ENCODE results near the gene ELOA. TPM values are rescaled to one million over a fixed set of nuclear protein-coding genes. Genes with fewer than 3 reads are reported as not detected.
A peak's percentile ranks its signal among the peaks of the same experiment; 100 is the strongest.

ELOA gene
- total and polyA plus RNA-seq, 2 experiments from 2014 or later, result 49.1 to 57.7 TPM

DNA sequence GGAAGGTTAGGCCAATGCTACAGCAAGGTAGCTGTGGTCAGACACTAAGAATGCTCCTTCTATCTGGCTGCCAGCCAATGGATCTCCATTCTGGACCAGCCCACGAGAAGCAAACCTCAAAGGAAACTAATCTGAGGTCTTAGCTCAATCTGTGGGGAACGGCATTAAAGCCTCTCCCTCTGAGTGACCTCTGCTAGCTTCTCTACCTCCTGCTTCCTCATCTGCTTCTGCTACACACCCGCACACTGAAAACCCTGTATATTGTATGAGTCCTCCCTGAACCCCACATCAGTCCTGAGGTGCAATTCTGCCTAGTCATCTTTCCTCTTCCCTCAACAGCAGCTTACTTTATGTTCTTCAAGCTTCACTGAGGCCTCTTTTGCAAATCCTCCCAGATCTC lies 64.2 kb downstream of the ELOA start (continued):
- TF ChIP-seq, protein P1, sequence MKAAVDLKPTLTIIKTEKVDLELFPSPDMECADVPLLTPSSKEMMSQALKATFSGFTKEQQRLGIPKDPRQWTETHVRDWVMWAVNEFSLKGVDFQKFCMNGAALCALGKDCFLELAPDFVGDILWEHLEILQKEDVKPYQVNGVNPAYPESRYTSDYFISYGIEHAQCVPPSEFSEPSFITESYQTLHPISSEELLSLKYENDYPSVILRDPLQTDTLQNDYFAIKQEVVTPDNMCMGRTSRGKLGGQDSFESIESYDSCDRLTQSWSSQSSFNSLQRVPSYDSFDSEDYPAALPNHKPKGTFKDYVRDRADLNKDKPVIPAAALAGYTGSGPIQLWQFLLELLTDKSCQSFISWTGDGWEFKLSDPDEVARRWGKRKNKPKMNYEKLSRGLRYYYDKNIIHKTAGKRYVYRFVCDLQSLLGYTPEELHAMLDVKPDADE (IDR thresholded peaks at IDR 0.05), result no peak
- TF ChIP-seq CREB1 (CRISPR knock-in tag; IDR thresholded peaks at IDR 0.05; ENCODE audit: low read depth) (no peak), STAT1 (IDR thresholded peaks at IDR 0.05; ENCODE audit: unreplicated experiment) (no peak), EZH2 (IDR thresholded peaks at IDR 0.05; ENCODE audit: low read depth, unreplicated experiment) (no peak), NANOG (IDR thresholded peaks at IDR 0.05; ENCODE audit: borderline replicate concordance) (no peak), ZNF331 (CRISPR knock-in tag; IDR thresholded peaks at IDR 0.05; ENCODE audit: low read depth) (no peak), ZNF114 (CRISPR knock-in tag; IDR thresholded peaks at IDR 0.05) (no peak)
- TF ChIP-seq, protein P2, sequence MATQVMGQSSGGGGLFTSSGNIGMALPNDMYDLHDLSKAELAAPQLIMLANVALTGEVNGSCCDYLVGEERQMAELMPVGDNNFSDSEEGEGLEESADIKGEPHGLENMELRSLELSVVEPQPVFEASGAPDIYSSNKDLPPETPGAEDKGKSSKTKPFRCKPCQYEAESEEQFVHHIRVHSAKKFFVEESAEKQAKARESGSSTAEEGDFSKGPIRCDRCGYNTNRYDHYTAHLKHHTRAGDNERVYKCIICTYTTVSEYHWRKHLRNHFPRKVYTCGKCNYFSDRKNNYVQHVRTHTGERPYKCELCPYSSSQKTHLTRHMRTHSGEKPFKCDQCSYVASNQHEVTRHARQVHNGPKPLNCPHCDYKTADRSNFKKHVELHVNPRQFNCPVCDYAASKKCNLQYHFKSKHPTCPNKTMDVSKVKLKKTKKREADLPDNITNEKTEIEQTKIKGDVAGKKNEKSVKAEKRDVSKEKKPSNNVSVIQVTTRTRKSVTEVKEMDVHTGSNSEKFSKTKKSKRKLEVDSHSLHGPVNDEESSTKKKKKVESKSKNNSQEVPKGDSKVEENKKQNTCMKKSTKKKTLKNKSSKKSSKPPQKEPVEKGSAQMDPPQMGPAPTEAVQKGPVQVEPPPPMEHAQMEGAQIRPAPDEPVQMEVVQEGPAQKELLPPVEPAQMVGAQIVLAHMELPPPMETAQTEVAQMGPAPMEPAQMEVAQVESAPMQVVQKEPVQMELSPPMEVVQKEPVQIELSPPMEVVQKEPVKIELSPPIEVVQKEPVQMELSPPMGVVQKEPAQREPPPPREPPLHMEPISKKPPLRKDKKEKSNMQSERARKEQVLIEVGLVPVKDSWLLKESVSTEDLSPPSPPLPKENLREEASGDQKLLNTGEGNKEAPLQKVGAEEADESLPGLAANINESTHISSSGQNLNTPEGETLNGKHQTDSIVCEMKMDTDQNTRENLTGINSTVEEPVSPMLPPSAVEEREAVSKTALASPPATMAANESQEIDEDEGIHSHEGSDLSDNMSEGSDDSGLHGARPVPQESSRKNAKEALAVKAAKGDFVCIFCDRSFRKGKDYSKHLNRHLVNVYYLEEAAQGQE (IDR thresholded peaks at IDR 0.05; ENCODE audit: unreplicated experiment), result no peak
- TF ChIP-seq, protein P3, sequence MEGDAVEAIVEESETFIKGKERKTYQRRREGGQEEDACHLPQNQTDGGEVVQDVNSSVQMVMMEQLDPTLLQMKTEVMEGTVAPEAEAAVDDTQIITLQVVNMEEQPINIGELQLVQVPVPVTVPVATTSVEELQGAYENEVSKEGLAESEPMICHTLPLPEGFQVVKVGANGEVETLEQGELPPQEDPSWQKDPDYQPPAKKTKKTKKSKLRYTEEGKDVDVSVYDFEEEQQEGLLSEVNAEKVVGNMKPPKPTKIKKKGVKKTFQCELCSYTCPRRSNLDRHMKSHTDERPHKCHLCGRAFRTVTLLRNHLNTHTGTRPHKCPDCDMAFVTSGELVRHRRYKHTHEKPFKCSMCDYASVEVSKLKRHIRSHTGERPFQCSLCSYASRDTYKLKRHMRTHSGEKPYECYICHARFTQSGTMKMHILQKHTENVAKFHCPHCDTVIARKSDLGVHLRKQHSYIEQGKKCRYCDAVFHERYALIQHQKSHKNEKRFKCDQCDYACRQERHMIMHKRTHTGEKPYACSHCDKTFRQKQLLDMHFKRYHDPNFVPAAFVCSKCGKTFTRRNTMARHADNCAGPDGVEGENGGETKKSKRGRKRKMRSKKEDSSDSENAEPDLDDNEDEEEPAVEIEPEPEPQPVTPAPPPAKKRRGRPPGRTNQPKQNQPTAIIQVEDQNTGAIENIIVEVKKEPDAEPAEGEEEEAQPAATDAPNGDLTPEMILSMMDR (conservative IDR thresholded peaks at IDR 0.05; ENCODE audit: low read depth in 2 of 2), result no peak

DNA sequence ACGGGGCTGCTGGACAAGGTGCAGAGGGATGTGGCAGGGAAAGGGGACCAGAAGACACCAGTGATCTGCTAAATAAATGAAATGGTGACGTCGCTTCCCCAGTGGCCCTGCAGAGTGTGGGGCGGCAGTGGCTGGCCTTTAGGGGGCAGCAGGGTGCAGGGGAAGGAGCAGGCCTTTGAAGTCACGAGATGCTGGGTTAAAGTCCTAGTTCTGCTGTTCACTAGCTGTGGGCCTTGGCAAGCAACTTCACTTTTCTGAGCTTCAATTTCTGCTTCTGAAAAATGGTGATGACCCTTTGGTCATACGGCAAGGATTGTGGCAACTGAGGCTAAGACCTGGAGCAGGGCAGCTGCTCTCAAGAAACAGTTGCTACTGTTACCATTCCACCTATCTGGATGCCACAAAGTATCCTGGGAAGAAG lies 66.5 kb downstream of the ELOA start:
- no peak overlapping the region for H3K4me2 ChIP-seq
- H4K20me1 ChIP-seq (replicated peaks; ENCODE audit: insufficient read depth), result no peaks in the 10 kb centered on the region
- H3K4me3 ChIP-seq, result no peak overlapping the region
- 0 out of 2 replicates have a peak, but pooled peaks cover 3% of the 10 kb centered on the region for H3F3A ChIP-seq (replicated peaks; ENCODE audit: low read depth)
- peak; percentile 90 for ATAC-seq
- no peaks in the 10 kb centered on the region for H3K9me2 ChIP-seq (ENCODE audit: insufficient read depth)
- no peak overlapping the region for H3K27ac ChIP-seq (ENCODE audit: low read depth)
- peak; percentile 89 for DNase-seq (ENCODE audit: low spot score)
- H3K4me1 Mint-ChIP-seq, result peaks cover 11% of the 10 kb centered on the region; the same call in 2 of the 3 replicates
- peaks cover 8% of the 10 kb centered on the region for H3K27me3 Mint-ChIP-seq (ENCODE audit: insufficient read depth, low read depth, poor library complexity)
- no peak overlapping the region for H3K4me3 Mint-ChIP-seq
- no peaks in the 10 kb centered on the region for H3K79me2 ChIP-seq (replicated peaks; ENCODE audit: insufficient read depth)
- no peaks in the 10 kb centered on the region for H3K4me1 ChIP-seq (ENCODE audit: insufficient read depth)
- no peaks in the 10 kb centered on the region for H3K36me3 Mint-ChIP-seq (ENCODE audit: low read depth)
- no peaks in the 10 kb centered on the region for H3K36me3 ChIP-seq (ENCODE audit: insufficient read depth)
- H3K27ac Mint-ChIP-seq, result no peak overlapping the region
- no peaks in the 10 kb centered on the region; the same call in 2 of the 3 replicates for H3K9me3 Mint-ChIP-seq
- H3K27me3 ChIP-seq (ENCODE audit: insufficient read depth), result no peaks in the 10 kb centered on the region
- H2AFZ ChIP-seq, result no peak overlapping the region
- no peak for TF ChIP-seq EZH2 (IDR thresholded peaks at IDR 0.05; ENCODE audit: low read depth, unreplicated experiment)
- no peak for TF ChIP-seq EZH2phosphoT487 (IDR thresholded peaks at IDR 0.05; ENCODE audit: unreplicated experiment)
- TF ChIP-seq, protein P3 (conservative IDR thresholded peaks at IDR 0.05; ENCODE audit: low read depth in 2 of 2), result peak; percentile 85 to 97
- peak; percentile 70 for TF ChIP-seq CREB1 (CRISPR knock-in tag; IDR thresholded peaks at IDR 0.05; ENCODE audit: low read depth)
- no peak for TF ChIP-seq ZNF114 (CRISPR knock-in tag; IDR thresholded peaks at IDR 0.05)
- no peak for TF ChIP-seq NANOG (IDR thresholded peaks at IDR 0.05; ENCODE audit: borderline replicate concordance)
- no peak for TF ChIP-seq JUNB (IDR thresholded peaks at IDR 0.05; ENCODE audit: unreplicated experiment)
- TF ChIP-seq, protein P2 (IDR thresholded peaks at IDR 0.05; ENCODE audit: unreplicated experiment), result no peak
- no peak for TF ChIP-seq POLR2AphosphoS5 (IDR thresholded peaks at IDR 0.05; ENCODE audit: low read depth)
